GM21367 (cell line): ENCODE measurements around the gene COL23A1.
A peak's percentile ranks its signal among the peaks of the same experiment; 100 is the strongest.

ENCODE experiments used
- ATAC-seq: cut with Tn5 transposase; IDR thresholded peaks from one replicate; pipeline ENCODE4 v1.9.1; 2021; ENCODE audit not compliant: unreplicated experiment

COL23A1 gene

GRCh38 chr5:178590141-178590923 is at the start of gene COL23A1:
TSS of gene COL23A1 (minus strand) at chr5:178590393.
- ATAC-seq, result peak; percentile 64

GRCh38 chr5:178637356-178638074 is 47.3 kb upstream of the COL23A1 start:
- ATAC-seq, result no peak

- no peak for ATAC-seq
Measured at GRCh38 chr5:178632285-178632684, 42.1 kb upstream of the COL23A1 start.

- no peak for ATAC-seq
Measured at GRCh38 chr5:178630951-178631350, 40.8 kb upstream of the COL23A1 start.

- no peak for ATAC-seq
Measured at GRCh38 chr5:178630475-178630930, 40.3 kb upstream of the COL23A1 start.

GRCh38 chr5:178627259-178627598 is 37.0 kb upstream of the COL23A1 start:
- ATAC-seq, result no peak

- peak; percentile 70 for ATAC-seq
Measured at GRCh38 chr5:178626484-178627258, 36.5 kb upstream of the COL23A1 start, which contains the start of gene CLK4. TSS of gene CLK4 (minus strand) at chr5:178627050. CDS start at chr5:178623416, 3,634 bp downstream.

- peak; percentile 15 for ATAC-seq
Measured at GRCh38 chr5:178625679-178626483, 35.7 kb upstream of the COL23A1 start.

GRCh38 chr5:178624631-178625546 is 34.7 kb upstream of the COL23A1 start:
- ATAC-seq, result no peak

GRCh38 chr5:178622679-178623247 is 32.6 kb upstream of the COL23A1 start:
- no peak for ATAC-seq

- ATAC-seq, result no peak
Measured at GRCh38 chr5:178619390-178619789, 29.2 kb upstream of the COL23A1 start.

- no peak for ATAC-seq
Measured at GRCh38 chr5:178612299-178612698, 22.1 kb upstream of the COL23A1 start.

GRCh38 chr5:178606269-178606668 is 16.1 kb upstream of the COL23A1 start:
- ATAC-seq, result no peak

- no peak for ATAC-seq
Measured at GRCh38 chr5:178605788-178606187, 15.6 kb upstream of the COL23A1 start.

GRCh38 chr5:178602752-178603151 is 12.6 kb upstream of the COL23A1 start:
- no peak for ATAC-seq

- no peak for ATAC-seq
Measured at GRCh38 chr5:178595750-178596149, 5.6 kb upstream of the COL23A1 start.

- no peak for ATAC-seq
Measured at GRCh38 chr5:178595150-178595549, 5.0 kb upstream of the COL23A1 start.

- no peak for ATAC-seq
Measured at GRCh38 chr5:178590924-178591423, 781 bp upstream of the COL23A1 start.
